Bronchial epithelial cell (primary cell): Measurements from ENCODE around the gene XG. TPM values are rescaled to one million over a fixed set of nuclear protein-coding genes. Genes with fewer than 3 reads are reported as not detected.
"Not testable (repeated sequence)": the region's sequence is repeated elsewhere in the genome, so short reads cannot be mapped to it uniquely, and the experiment has no call there.

Experiments
- DNase-seq: peaks from one replicate; pipeline ENCODE4 v3.0.0-alpha.2; 2010; ENCODE audit warnings: low read depth
- FAIRE-seq: peaks from 2 replicates; lab custom pipeline; 2011; peaks lifted over from hg19 to GRCh38; lab: Jason Lieb, UNC
- H3K27me3 ChIP-seq: 2 replicates; pipeline ENCODE4 v1.5.1; 2011; ENCODE audit warnings: low read length; ENCODE audit not compliant: control insufficient read depth, insufficient read depth
- H3K36me3 ChIP-seq: 2 replicates; pipeline ENCODE4 v1.5.1; 2011; ENCODE audit warnings: low read length; ENCODE audit not compliant: control insufficient read depth, insufficient read depth
- H3K4me3 ChIP-seq: 2 replicates; pipeline ENCODE4 v1.5.1; 2011; ENCODE audit warnings: mild to moderate bottlenecking, low read depth, low read length, control low read depth
- CTCF ChIP-seq: IDR thresholded peaks from 2 replicates; pipeline ENCODE4 v1.5.1; 2011; ENCODE audit warnings: mild to moderate bottlenecking, moderate library complexity, low read length, control low read depth, inconsistent platforms; ENCODE audit not compliant: insufficient read depth, severe bottlenecking
- total RNA-seq: library from RNA; depleted of rRNA; stranded (reverse); fragments of >200 nt; gene quantifications from 2 replicates; pipeline ENCODE4 v1.2.1, GENCODE V29; 2014

XG gene
- total RNA-seq, result 0.26 and 1.4 TPM in 2 replicates

- H3K4me3 ChIP-seq, result peak within 1 kb of the TSS; percentile 4
- DNase-seq (peak; percentile 41), FAIRE-seq (peak; percentile 68)
- not testable (repeated sequence) for H3K27me3 ChIP-seq, H3K36me3 ChIP-seq
Observed at GRCh38 chrX:2751874-2752300, at the start of gene XG. Gene XG (plus strand): TSS chrX:2752040. CDS start chrX:2752275, 235 bp downstream.

GRCh38 chrX:2703991-2704369, 47.9 kb upstream of the XG start:
- DNase-seq (peak; percentile 69), FAIRE-seq (peak; percentile 23)
- H3K27me3 ChIP-seq, result no peaks in the 10 kb centered on the region
- no peaks in the 10 kb centered on the region for H3K36me3 ChIP-seq
- peak; percentile 68 for TF ChIP-seq CTCF
- H3K4me3 ChIP-seq, result no peak overlapping the region

GRCh38 chrX:2705046-2705832, 46.6 kb upstream of the XG start:
- DNase-seq, result no peak
- Histone ChIP-seq H3K4me3 (no peak overlapping the region), H3K36me3 (no peaks in the 10 kb centered on the region), H3K27me3 (no peaks in the 10 kb centered on the region)
- no peak for TF ChIP-seq CTCF
- FAIRE-seq, result no peak

- peak; percentile 97 for FAIRE-seq
- TF ChIP-seq CTCF, result no peak
- Histone ChIP-seq H3K27me3 (no peaks in the 10 kb centered on the region), H3K36me3 (no peaks in the 10 kb centered on the region), H3K4me3 (no peak overlapping the region)
- peak; percentile 97 for DNase-seq
Observed at GRCh38 chrX:2707334-2707760, 44.5 kb upstream of the XG start.

GRCh38 chrX:2708021-2708420, 43.8 kb upstream of the XG start:
- peak; percentile 80 for DNase-seq
- H3K4me3 ChIP-seq, result no peak overlapping the region
- no peak for FAIRE-seq
- peaks cover 1% of the 10 kb centered on the region for H3K36me3 ChIP-seq
- TF ChIP-seq CTCF, result peak; percentile 23
- no peaks in the 10 kb centered on the region for H3K27me3 ChIP-seq

- DNase-seq (no peak), FAIRE-seq (no peak)
- Histone ChIP-seq H3K4me3 (no peak overlapping the region), H3K27me3 (no peaks in the 10 kb centered on the region), H3K36me3 (peaks cover 1% of the 10 kb centered on the region)
- TF ChIP-seq CTCF, result no peak
Observed at GRCh38 chrX:2708592-2709188, 43.1 kb upstream of the XG start.
